NOMO-1 treated with DMSO at 0.1 percent for 48 hours (cell line): ENCODE measurements around the gene ADAM22.

Source experiments
- DNase-seq: peaks from one replicate; lab custom pipeline; 2025; ENCODE audit not compliant: unreplicated experiment; lab: John Stamatoyannopoulos, UW

Gene ADAM22

DNA sequence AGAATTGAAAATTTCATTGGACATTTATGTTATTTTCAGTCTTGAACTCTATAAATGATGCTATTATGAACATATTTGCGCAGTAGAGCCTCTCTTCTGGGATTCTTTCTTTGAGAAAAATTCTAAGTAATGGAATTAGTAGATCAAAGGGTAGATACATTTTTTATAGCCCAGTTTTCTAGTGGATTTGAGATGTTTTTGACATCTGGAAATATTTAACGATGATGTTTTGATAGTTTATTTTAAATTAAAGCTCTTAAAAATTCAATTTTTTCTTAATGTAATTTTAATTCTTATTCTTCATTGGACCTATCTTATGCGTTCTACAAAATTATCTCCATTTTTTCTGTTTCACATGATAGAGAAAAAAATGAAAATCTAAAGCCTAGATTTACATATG lies 103.0 kb downstream of the ADAM22 start:
- DNase-seq: no peak

DNA sequence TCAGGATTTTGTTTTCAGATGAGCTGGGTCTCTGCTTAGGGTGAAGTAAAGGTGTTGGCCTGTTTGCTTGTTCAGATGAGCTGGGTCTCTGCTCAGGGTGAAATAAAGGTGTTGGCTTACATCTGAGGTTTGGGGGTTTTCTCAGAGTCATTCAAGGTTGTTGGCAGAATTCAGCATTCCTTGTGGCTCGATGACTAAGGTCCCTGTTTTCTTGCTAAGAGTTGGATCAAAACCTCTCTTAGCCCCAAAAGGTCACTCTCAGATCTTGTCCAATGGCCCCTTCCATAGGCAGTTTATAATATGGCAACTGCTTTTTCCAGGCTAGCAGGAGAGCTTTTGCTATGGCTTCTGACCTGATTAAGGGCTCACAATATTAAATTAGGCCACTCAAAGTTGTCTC lies 106.6 kb downstream of the ADAM22 start:
- DNase-seq: no peak

DNA sequence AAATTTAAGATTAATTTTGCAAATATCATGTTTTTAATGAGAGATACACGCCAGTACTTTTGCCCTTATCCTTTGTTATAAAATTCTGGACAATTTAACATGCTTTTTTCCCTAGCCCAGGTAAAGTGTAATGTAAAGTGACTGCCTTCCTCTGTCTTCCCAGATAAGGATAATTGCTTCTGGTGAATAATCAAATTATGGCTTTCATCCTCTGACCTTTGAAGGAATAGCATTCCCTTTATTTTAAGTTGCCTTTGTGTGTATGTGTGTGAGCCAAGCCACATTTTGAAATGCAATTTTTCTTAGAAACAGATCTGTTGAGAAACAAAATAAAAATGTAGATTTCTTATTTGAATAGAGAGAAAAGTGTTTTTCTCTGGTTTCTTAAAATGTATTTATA lies 107.5 kb downstream of the ADAM22 start:
- DNase-seq: no peak

DNA sequence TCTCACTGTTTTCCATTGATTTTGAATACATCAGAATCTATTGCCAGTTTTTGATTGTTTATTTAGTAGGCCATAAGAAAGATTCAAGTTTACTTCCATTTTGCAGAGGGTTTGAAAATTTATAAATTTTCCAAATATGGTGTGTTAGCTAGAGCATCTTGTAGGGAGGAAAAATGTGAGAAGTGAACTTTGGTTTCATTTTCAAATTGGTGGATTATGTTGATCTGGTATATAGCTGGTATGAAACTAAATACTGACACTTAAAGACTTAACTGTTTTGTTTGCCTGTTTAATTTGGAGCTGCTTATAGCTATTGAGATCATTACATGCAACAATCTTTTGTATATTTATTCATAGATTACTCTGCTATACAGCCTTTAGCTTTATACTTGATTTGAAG lies 108.1 kb downstream of the ADAM22 start:
- no peak for DNase-seq

DNA sequence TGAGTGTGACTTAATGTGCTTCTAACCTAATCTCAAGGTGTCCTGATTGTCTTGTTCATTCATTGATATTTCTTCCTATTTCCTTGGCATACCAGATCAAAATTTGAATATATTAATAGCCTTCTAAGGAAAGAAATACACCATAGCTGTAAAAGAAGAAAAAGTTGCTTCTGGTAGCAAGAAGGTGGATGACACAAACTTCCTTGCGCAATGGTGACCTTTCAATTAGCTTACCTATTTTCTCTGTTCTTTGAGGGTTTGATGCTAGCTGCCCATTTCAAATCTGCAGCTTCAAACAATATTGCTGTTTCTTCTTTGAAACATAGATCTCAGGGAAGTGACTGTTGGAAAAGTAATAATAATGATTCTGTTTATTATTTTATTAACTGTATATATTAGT lies 108.8 kb downstream of the ADAM22 start:
- DNase-seq: no peak

DNA sequence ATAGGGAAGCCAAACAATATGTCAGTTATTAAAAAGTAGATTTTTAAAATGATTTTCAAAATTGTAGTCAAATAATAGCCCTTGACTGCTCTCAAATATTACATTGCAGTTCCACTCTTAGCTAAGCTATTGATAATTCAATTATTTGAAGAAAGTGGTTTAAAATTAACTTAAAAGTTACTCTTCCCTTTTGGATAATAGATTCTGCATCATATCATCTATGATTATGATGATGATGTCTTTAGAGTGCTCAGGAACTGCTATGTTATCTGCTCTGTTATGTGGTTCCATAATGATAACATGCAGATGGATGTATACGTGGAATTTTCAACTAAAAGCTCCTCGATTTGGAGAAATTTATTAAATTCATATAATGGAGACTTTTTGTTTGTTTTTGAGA lies 110.0 kb downstream of the ADAM22 start:
- no peak for DNase-seq

DNA sequence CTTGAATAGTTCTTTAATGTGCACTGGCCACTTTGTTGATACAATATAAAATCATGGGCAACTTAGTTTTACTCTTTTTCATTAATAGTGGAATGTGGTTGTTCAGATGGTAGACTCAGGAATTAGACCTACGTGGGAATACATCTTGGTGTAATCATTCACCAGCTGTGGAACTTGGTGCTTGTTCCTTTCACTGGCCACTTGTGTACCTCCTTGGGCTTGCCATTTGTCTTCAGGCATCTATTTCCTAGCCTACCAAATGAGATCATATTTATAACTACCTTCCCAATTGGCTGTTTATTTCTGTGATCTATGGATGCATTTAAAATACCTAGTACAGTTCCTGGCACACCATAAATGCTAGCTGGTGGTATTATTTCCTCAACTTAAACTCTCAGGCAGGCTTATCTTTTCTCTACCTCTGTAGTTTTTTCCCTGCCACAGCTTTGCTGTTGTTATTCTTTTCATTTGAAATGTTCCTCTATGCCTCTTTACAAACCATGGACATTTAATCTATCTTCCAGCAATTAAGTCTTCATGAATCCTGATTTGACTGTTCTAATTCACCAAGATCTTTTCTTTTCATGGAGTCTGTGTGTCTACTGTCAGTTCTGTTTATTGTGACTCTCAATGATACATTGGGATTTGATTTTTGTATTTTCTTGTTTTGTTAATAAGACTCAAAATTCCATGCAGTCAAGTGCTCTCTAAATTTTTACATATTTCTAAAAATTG lies 113.0 kb downstream of the ADAM22 start:
- no peak for DNase-seq

DNA sequence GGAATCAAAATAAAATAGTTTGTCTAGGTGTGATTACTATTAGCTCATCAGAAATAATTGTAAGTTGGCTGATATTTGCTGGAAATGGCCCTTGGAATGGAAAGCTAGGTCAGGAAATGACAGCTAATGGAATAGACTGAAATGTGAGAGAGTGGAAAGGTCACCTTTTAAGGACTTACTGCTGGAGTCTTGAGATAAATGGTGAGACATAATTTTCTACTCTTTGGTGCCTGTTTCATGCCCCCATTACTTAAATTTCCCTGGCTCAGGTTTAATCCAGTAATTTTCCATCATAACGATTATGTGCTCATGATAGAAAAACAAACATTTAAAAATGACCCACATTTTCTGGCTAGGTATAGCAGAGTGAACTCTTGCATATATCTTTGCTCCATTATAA lies 123.6 kb downstream of the ADAM22 start:
- DNase-seq: no peak

DNA sequence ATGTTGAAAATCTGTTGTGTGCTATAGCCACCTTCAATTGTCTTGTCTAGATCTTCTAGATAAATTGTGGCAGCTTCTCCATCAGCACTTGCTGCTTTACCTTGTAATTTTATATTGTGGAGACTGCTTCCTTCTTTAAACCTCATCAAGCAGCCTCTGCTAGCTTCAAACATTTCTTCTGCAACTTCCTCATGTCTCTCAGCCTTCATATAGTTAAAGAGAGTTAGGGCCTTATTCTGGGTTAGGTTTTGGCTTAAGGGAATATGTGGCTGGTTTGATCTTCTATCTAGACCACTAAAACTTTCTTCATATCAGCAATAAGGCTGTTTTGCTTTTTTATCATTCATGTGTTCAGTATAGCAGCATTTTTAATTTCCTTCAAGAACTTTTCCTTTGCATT lies 128.2 kb downstream of the ADAM22 start:
- no peak for DNase-seq

DNA sequence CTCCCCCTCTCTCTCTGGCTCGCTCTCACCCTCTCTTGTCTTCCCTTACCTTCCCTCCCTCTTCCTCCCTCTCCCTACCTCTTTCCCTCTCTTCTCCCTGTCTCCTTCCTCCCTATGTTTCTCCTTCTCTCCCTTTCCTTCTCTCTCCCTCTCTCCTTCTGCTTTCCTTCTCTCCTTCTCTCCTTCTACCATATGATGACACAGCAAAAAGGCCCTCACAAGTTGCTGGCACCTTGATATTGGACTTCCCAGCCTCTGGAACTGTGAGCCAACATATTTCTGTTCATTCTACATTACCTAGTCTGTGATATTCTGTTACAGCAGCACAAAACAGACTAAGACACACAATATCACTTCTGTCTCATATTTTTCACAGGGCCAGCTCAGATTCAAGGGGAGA lies 135.0 kb downstream of the ADAM22 start:
- DNase-seq: no peak

DNA sequence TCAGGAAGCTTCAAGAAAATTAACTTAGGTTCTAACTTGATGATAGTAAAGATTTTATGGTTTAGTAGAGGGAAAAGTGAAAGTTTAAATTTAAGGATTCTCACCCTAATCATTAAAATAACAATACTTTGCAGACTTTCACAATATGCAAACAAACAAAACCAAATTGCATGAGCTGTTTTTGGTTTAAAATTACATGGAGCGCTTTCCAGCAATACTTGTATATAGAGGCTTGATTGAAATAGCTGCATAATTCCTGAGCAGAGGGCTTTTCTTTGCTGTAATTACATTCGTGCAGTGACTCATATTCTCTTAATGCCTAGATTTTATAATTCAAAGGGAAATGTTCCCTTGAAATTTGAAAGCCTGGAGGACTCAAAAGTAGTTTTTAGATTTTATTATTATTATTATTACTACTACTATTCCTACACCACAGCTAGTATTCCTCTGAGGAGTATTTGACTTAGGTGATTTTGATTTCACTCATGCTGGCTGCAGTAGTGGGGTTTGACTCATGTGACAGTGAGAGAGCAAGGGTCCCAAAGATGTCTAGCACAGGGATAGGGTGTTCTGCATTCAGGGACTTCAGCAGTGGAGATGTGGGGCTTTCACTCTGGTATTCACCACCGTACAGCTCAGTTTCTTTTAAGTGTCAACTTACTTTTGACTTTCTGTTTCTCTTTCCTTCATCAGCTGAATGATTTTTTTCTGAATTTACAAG lies 138.1 kb downstream of the ADAM22 start:
- no peak for DNase-seq

DNA sequence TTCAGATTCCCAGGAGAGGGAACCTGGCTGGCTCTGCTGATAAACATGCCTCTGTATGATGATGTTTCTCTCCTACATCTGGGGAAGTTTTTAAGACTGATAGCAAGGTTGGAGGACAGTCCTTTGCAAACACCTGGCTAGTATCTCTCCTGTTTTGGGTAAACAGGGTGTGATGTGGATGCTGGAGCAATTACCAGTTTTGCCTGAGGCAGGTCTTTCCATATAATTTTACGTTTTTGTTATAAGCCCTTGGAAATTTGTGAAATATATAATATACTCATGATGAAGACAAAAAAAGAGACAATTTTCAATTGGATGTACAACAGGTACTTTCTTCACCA lies 138.6 kb downstream of the ADAM22 start:
- DNase-seq: no peak

DNA sequence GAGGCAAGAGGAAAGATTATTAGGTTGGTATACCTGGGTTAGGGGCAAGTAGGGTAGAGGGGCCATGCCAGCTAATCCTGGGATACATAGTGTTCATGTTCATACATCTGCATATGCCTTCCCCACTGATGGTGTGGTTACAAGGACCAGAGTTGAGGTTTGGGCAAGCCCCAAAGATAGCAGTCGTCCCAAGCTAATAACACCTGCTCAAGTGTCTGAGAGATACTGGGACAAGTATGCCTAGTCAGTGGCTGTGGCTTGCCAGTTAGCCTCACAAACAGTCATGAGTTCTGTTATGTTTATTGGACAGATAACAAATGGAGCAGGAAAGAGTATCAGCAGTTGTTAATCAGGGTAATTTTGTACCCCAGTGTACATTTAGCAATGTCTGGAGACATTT lies 139.6 kb downstream of the ADAM22 start:
- no peak for DNase-seq

DNA sequence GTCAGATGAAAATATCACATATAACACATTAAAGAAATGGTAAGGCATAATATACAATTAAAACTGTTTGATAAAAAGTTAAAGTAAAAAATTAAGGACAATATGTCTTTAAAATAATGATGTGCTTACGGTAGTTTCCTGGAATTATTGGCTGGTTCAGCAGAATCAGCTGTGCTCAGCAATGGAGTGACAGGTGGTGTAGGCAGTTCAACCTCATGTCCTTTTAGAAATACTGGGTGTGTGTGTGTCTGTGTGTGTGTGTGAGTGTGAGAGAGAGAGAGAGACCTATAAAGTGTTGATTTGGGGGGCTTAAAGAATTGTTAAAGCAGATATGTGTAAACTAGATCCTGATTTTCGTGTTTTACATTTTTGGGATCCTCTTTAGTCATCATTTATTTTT lies 141.2 kb downstream of the ADAM22 start:
- DNase-seq: no peak

DNA sequence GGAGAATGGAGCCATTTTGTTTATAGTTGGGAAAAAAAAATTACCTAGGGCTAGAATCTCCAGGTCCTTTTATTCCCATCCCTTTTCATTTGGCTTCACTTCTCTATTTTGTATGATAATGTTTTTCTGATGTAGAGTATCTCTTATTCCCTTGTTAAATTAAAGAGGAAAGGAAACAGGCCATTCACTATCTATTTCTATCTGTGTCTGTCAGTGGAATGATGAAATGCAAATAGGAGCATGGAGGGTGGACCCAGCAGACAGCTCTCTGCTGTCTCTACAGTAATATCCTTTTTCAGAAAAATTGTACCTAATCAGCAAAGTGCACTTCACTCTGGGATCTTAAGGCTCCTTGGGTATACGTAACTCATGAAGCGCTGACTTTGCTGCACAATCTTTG lies 149.8 kb downstream of the ADAM22 start:
- no peak for DNase-seq

DNA sequence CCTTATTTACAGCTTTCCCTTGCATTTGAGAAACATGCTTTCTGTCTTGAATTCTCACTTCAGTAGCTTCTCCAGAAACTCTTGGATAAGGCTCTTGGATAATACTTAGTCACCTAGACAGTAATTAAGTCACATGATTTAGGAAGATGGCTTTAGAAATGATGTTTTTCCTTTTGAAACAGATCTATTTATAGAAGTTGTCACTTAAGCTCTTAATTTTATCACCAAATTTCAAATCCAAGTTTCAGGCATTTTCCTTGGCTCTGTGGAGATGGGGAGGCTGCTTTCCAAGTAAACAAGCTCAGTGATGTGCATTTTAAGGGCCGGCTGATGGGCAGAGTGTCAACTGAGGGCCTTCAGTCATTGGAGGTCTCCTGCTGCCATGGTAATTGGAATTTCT lies 155.5 kb downstream of the ADAM22 start:
- DNase-seq: no peak

DNA sequence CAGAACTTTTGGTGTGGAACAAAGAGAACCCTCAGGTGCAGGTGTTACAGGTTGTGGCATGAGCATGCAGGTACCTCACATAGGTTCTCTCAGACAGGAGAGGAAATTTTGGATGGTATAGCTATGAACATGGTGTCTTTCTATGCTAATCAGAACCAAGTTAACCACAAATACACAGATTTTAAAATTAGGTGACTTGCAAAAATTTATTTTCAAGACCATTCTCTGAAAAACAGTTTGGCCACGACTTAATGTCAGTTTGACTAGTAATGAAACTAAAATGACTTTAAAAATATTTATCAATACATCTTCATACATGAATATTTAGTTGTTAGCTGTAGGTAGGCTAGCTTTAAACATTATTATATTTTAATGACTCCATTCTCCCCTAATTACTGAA lies 156.2 kb downstream of the ADAM22 start:
- DNase-seq: no peak

DNA sequence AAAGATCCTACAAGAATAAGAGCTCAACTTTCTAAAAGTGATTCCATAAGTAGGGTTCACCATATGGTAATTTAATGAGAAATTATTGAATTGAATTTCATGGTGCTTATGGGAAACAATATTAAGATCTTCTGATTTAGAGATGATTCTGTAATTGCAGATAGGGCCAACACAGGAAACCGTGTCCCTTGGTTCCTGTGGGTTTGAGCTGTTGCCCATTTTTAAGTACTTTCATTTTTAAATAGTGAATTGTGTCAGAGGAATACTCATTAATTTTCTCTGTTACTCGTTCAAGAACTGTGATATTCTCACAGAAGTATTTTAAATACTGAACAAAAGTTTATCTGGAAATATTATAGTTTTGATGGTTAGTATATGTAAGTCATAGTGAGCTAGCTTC lies 156.6 kb downstream of the ADAM22 start:
- DNase-seq: no peak

DNA sequence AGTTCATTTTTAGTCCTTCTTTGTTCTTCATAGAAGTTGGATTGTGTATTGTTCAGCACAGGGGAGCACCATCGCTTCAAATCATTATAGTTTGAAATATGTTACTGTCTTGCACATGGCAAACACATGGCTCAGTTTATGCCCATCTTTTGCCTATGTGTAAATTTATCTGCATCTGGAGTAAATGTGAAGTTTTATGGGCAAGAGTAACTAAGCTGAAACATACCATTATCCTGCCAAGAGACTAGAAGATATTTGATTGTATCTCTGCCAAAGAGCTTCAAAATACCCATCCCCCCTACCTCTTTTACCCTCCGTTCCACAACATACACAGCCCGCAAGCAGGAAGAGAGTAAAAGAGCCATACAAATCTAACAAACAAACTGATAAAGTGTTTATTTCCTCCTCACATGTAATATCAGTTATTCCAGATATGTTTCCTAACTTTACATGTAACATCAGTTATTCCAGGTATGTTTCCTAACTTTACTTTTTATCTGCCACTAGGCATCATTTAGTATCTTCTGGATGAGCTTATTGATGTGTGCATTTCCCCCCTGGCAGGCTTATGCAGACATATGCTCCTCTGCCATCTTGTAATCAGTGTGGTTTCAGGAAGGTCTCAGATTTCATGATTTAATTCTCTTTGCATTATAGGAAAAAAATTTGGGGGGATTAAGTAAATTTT lies 158.1 kb downstream of the ADAM22 start:
- DNase-seq: no peak

DNA sequence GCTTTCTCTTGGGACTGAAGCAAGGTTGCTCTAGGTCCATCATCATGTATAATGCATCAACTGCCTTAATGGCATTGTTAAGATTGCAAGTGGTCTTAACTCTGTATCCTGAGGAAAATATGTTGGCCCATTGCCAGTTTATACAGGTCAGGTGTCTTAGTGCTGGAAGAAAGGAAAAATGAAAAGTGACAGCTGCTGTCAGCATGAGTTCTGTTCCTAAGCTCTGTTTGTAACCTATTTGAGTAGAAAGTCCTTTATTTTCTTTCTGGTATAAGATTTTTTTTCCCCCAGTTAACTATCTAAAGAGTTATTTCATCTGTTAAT lies 158.6 kb downstream of the ADAM22 start:
- DNase-seq: no peak

DNA sequence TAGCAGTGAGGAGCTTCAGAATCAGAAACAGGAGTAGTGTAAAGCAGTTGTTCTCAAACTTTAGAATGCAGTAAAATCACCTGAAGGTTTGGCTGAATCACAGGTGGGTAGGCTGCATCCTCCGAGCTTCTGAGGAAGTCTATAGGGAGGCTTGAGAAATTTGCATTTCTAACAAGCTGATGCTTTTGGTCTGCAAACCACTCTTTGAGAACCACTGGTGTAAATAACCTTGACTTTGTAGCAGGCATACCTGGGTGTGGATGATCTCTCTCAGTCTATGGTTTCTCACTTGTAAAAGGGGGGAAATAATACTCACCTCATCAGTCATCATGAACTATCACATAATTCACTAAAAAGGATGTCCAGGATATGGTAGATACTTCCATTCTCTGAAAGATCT lies 167.7 kb downstream of the ADAM22 start:
- DNase-seq: no peak

DNA sequence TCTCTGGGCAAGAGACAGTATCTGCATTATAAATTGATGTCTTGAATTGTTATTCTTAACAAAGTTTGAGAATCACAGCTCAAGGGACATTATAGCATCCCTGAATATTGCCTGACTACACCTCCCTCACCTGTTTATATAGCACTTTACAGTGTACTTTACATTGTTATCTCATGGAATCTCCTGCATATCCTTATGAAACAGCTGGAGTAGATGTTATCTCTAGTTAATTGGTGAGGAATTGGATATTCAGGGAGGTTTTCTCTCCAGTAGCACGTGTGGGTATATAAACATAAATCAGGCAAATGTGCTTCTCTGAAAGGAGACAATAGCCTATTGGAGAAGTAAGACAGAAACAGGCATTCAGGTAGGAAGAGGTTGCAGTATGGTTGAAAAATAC lies 168.6 kb downstream of the ADAM22 start:
- DNase-seq: no peak

DNA sequence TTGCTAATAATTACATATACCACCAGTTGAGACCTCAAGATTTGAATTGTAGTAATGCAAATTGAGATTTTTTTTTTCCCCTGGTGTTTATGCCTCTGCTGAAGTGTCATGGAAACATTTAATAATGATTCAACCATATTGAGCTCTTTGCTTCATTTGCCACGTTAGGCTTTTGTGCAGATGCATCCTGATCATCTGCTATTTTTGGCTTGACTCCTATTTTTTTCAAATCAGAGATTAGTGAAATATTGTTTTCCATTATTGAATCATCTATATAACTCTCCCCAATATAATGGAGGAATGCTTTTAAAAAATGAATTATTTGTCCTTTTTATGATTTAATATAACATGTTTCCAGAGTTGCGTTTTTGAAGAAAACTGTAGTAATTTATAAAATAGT lies 170.7 kb downstream of the ADAM22 start:
- DNase-seq: no peak
